Colonic mucosa (tissue), 4 donors: ENCODE results near the gene SLC4A11. TPM values are rescaled to one million over a fixed set of nuclear protein-coding genes. Genes with fewer than 3 reads are reported as not detected.

ENCODE experiments used
- DNase-seq: peaks from one replicate; pipeline ENCODE4 v3.0.0-alpha.2; 2020
- H3K27ac ChIP-seq: fragments of 200-600 bp; one replicate; pipeline ENCODE4 v1.8.0; 2021
- H3K27me3 ChIP-seq: fragments of 200-600 bp; one replicate; pipeline ENCODE4 v1.8.0; 2021
- H3K36me3 ChIP-seq: fragments of 200-600 bp; one replicate; pipeline ENCODE4 v1.8.0; 2021
- H3K4me1 ChIP-seq: fragments of 200-600 bp; one replicate; pipeline ENCODE4 v1.8.0; 2021; ENCODE audit warnings: mild to moderate bottlenecking
- H3K4me3 ChIP-seq: fragments of 200-600 bp; one replicate; pipeline ENCODE4 v1.8.0; 2021
- H3K9ac ChIP-seq, 2 donors: one replicate each; pipeline ENCODE4 v1.7.0; 2013; ENCODE audit warnings: control low read depth in 2 of 2, low read depth in 2 of 2, low read length in 2 of 2
- H3K9me3 ChIP-seq: fragments of 200-600 bp; one replicate; pipeline ENCODE4 v1.8.0; 2021
- CTCF ChIP-seq: fragments of 200-600 bp; IDR thresholded peaks from one replicate; pipeline ENCODE4 v1.8.0; 2022; ENCODE audit warnings: antibody characterized with exemption, mild to moderate bottlenecking
- intact Hi-C: fragments of 100-400 bp; cut with DNase I; formaldehyde crosslinking; loops from one replicate; pipeline ENCODE4 v1.14.1; 2022
- total RNA-seq, 2 donors: library from RNA; stranded (reverse); fragmentation: NEBNext Ultra II Directional in 1 of 2; extraction: Animal tissue kit (Norgen Biotek cat#: 25700) in 1 of 2; gene quantifications; one replicate each; pipeline ENCODE4 v1.2.1, GENCODE V29; 2021
- donor health status: healthy.
- donor health status: DM: no; HTN: no; CAD: no.
- donor health status: DM: no; HTN: no; CAD: no.

The SLC4A11 gene
- total RNA-seq, 2 donors from 2014 or later: 1.2 to 2.6 TPM

DNA sequence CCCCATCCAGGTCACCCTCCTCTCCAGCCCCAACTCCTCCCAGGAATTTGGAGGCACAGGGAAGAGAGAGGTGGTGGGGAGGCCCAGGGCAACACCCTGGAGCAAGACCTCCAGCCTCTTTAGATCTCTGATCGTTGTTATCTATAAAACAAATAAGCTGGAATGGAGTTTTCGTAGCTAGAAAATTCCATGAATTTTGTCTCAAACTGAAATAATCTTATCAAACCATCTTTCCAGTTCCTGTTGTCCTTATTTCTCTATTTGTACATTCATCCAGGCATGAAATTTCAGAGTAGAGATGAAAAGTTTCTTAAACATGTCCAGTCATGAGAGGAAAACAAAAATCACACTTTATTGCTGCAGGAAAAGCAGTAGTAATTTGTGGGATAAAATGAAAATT is 6.2 kb upstream of the SLC4A11 start:
- no peak overlapping the region for H3K27ac ChIP-seq
- no peaks in the 10 kb centered on the region for H3K9me3 ChIP-seq
- intact Hi-C loops: no loop called here
- no peak overlapping the region for H3K4me3 ChIP-seq
- no peak overlapping the region for H3K9ac ChIP-seq
- peaks cover 3% of the 10 kb centered on the region for H3K4me1 ChIP-seq
- DNase-seq: no peak
- no peak for TF ChIP-seq CTCF
- peaks cover 19% of the 10 kb centered on the region for H3K27me3 ChIP-seq
- H3K36me3 ChIP-seq: no peaks in the 10 kb centered on the region

- intact Hi-C loops: no loop called here
- H3K27me3 ChIP-seq: peaks cover 24% of the 10 kb centered on the region
- H3K4me3 ChIP-seq: no peak overlapping the region
Measured at GRCh38 chr20:3244613-3245012, 5.6 kb upstream of the SLC4A11 start.

DNA sequence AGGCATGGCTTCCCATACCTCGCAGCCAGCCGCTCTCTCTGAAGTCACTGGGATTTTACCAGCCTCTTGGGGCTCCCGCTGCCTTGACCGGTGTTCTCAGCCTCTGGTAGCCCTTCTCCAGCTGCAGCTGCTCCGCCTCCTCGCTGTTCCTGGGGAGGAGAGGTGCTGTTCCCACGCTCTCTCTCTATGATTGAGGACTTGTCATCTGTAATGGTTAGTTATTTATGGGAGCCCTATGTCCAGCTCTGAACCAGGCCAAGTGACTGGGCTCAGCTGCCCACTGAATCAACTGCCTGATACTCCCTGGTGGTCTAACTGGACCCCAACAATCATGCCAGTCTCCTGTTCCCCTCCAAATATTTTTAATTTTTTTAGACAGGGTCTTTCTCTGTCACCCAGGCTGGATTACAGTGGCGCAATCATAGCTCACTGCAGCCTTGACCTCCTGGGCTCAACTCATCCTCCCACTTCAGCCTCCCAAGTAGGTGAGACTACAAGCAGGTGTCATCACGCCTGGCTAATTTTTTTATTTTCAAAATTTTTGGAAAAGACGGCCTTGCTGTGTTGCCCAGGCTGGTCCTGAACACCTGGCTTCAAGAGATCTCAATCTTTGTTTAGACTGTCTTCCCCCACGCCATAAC is 4.8 kb upstream of the SLC4A11 start:
- no peak for TF ChIP-seq CTCF

More at GRCh38 chr20:3244613-3245012, 5.6 kb upstream of the SLC4A11 start:
- H3K4me1 ChIP-seq: peaks cover 3% of the 10 kb centered on the region
- no peak overlapping the region for H3K27ac ChIP-seq
- TF ChIP-seq CTCF: no peak
- H3K36me3 ChIP-seq: no peaks in the 10 kb centered on the region
- no peak overlapping the region for H3K9ac ChIP-seq
- DNase-seq: no peak
- no peaks in the 10 kb centered on the region for H3K9me3 ChIP-seq

DNA sequence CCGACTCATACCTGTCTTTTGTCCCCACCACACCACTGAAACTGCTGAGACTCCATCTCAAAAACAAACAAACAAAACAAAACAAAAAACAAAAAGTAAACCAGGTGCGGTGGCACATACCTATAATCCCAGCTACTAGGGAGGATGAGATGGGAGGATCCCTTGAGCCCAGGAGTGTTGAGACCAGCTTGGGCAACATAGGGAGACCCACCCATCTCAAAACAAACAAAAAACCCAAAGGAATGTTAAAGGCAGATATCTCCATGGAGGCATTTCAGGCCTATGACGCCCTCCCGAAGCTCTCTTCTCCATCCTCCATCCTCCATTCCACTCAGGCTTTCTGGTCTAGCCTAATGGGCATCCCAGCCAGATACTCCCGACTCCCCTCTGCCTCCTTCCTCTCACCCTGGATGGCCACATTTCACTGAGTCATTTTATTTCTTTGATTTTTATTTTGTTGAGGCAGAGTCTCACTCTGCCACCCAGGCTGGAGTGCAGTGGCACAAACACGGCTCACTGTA is 3.2 kb upstream of the SLC4A11 start:
- Histone ChIP-seq H3K36me3 (no peaks in the 10 kb centered on the region), H3K4me3 (no peak overlapping the region), H3K4me1 (no peaks in the 10 kb centered on the region), H3K9ac (no peak overlapping the region), H3K27me3 (peaks cover 39% of the 10 kb centered on the region), H3K27ac (no peak overlapping the region), H3K9me3 (no peaks in the 10 kb centered on the region)
- intact Hi-C loops: no loop called here
- no peak for TF ChIP-seq CTCF
- no peak for DNase-seq

More for the DNA sequence above, 4.8 kb upstream of the SLC4A11 start:
- Histone ChIP-seq H3K27me3 (peaks cover 31% of the 10 kb centered on the region), H3K36me3 (no peaks in the 10 kb centered on the region), H3K27ac (no peak overlapping the region), H3K4me1 (peaks cover under 1% of the 10 kb centered on the region), H3K9ac (no peak overlapping the region), H3K4me3 (no peak overlapping the region), H3K9me3 (no peaks in the 10 kb centered on the region)
- DNase-seq: no peak
- intact Hi-C loops: no loop called here

GRCh38 chr20:3240776-3241363 is 1.9 kb upstream of the SLC4A11 start:
- Histone ChIP-seq H3K27me3 (peaks cover 45% of the 10 kb centered on the region), H3K9ac (no peak overlapping the region), H3K36me3 (no peaks in the 10 kb centered on the region), H3K27ac (no peak overlapping the region), H3K4me1 (no peaks in the 10 kb centered on the region), H3K9me3 (no peaks in the 10 kb centered on the region), H3K4me3 (no peak overlapping the region)
- no peak for DNase-seq
- TF ChIP-seq CTCF: no peak
- intact Hi-C loops: no loop called here
